Ascending aorta (tissue), 2 donors: ENCODE data around the gene TMIE. TPM values are rescaled to one million over a fixed set of nuclear protein-coding genes. Genes with fewer than 3 reads are reported as not detected.

ENCODE experiments used
- DNase-seq, 2 donors: peaks; one replicate each; pipeline ENCODE4 v3.0.0-alpha.2; 2019; ENCODE audit warnings: low spot score in 2 of 2
- H3K27ac ChIP-seq, 2 donors: fragments of 200-600 bp; sonication (generic); one replicate each; pipeline ENCODE4 v1.5.1; 2016 to 2017; ENCODE audit warnings: mild to moderate bottlenecking in 1 of 2
- H3K27me3 ChIP-seq: fragments of 200-600 bp; sonication (generic); one replicate; pipeline ENCODE4 v1.5.1; 2017
- H3K36me3 ChIP-seq, 2 donors: fragments of 200-600 bp; sonication (generic); one replicate each; pipeline ENCODE4 v1.5.1; 2016
- H3K4me1 ChIP-seq, 2 donors: fragments of 200-600 bp; sonication (generic); one replicate each; pipeline ENCODE4 v1.5.1; 2016 to 2017; ENCODE audit warnings: mild to moderate bottlenecking in 1 of 2
- H3K4me3 ChIP-seq, 2 donors: fragments of 200-600 bp; sonication (generic); one replicate each; pipeline ENCODE4 v1.5.1; 2016 to 2017; ENCODE audit warnings: mild to moderate bottlenecking in 1 of 2
- H3K9me3 ChIP-seq, 2 donors: fragments of 200-600 bp; sonication (generic); one replicate each; pipeline ENCODE4 v1.5.1; 2016
- CTCF ChIP-seq, 3 experiments: fragments of 200-600 bp in 2 of 3; fragments of 450-650 bp in 1 of 3; sonication (generic) in 2 of 3; IDR thresholded peaks; one replicate each; pipeline ENCODE4 v1.5.1; 2016 to 2019; ENCODE audit warnings: antibody characterized with exemption in 3 of 3, mild to moderate bottlenecking in 1 of 3, moderate library complexity in 1 of 3
- intact Hi-C: fragments of 100-400 bp; cut with DNase I; formaldehyde crosslinking; loops from one replicate; pipeline ENCODE4 v1.15.1; 2023
- total RNA-seq: library from RNA; depleted of rRNA; stranded (reverse); fragments of >200 nt; gene quantifications from one replicate; pipeline ENCODE4 v1.1.0, GENCODE V29; 2016

Gene TMIE
- total RNA-seq, 1 donor from 2014 or later, result 8.5 TPM

- no peaks in the 10 kb centered on the region for H3K27me3 ChIP-seq
- H3K27ac ChIP-seq, result no peak overlapping the region
- peak in 1 of 2 donors; percentile 31 for DNase-seq
- intact Hi-C loops, result no loop called here
- H3K36me3 ChIP-seq, result no peaks in the 10 kb centered on the region
- no peak overlapping the region for H3K4me3 ChIP-seq
- TF ChIP-seq CTCF (IDR thresholded peaks at IDR 0.05), result no peak
- H3K4me1 ChIP-seq, result no peaks in the 10 kb centered on the region
- no peaks in the 10 kb centered on the region for H3K9me3 ChIP-seq
Observed at GRCh38 chr3:46660543-46661523, 40.4 kb upstream of the TMIE start.

- TF ChIP-seq CTCF (IDR thresholded peaks at IDR 0.05), result no peak
- H3K36me3 ChIP-seq, result no peaks in the 10 kb centered on the region
- intact Hi-C loops, result no loop called here
- no peaks in the 10 kb centered on the region for H3K27me3 ChIP-seq
- H3K4me3 ChIP-seq, result no peak overlapping the region
- H3K27ac ChIP-seq, result no peak overlapping the region
- DNase-seq, result peak in 1 of 2 donors; percentile 47
- H3K9me3 ChIP-seq, result no peaks in the 10 kb centered on the region
- H3K4me1 ChIP-seq, result no peaks in the 10 kb centered on the region
Observed at GRCh38 chr3:46661776-46662766, 39.1 kb upstream of the TMIE start.

GRCh38 chr3:46662771-46663551 lies 38.2 kb upstream of the TMIE start:
- no peak overlapping the region for H3K4me3 ChIP-seq
- H3K36me3 ChIP-seq, result no peaks in the 10 kb centered on the region
- DNase-seq, result peak in 1 of 2 donors; percentile 59
- H3K27ac ChIP-seq, result no peak overlapping the region
- H3K9me3 ChIP-seq, result no peaks in the 10 kb centered on the region
- H3K4me1 ChIP-seq, result no peaks in the 10 kb centered on the region
- no peak for TF ChIP-seq CTCF (IDR thresholded peaks at IDR 0.05)
- H3K27me3 ChIP-seq, result no peaks in the 10 kb centered on the region
- intact Hi-C loops, result no loop called here

GRCh38 chr3:46663591-46664135 lies 37.5 kb upstream of the TMIE start:
- intact Hi-C loops, result no loop called here
- peak in 1 of 2 donors; percentile 49 for DNase-seq
- H3K36me3 ChIP-seq, result no peaks in the 10 kb centered on the region
- H3K9me3 ChIP-seq, result no peaks in the 10 kb centered on the region
- no peaks in the 10 kb centered on the region for H3K4me1 ChIP-seq
- no peak for TF ChIP-seq CTCF (IDR thresholded peaks at IDR 0.05)
- no peaks in the 10 kb centered on the region for H3K27me3 ChIP-seq
- no peak overlapping the region for H3K27ac ChIP-seq
- H3K4me3 ChIP-seq, result no peak overlapping the region
